PC-9 (cell line): ENCODE data around the gene NRDC.

ENCODE experiments used
- CTCF ChIP-seq: fragments of 200-600 bp; sonication (generic); conservative IDR thresholded peaks from 2 replicates; pipeline ENCODE4 v1.6.1; 2017; ENCODE audit warnings: mixed run types, antibody characterized with exemption, mild to moderate bottlenecking, moderate library complexity
- EZH2 ChIP-seq: fragments of 200-600 bp; sonication (generic); IDR thresholded peaks from 2 replicates; pipeline ENCODE4 v1.8.0; 2017; ENCODE audit warnings: antibody characterized with exemption, low read depth

- TF ChIP-seq CTCF = no peak
- TF ChIP-seq EZH2 = no peak
Measured at GRCh38 chr1:51906306-51907078, 28.0 kb upstream of the NRDC start.
